HG03196 (cell line): Measurements from ENCODE around the gene MYH11.

Experiments
- ATAC-seq: cut with Tn5 transposase; IDR thresholded peaks from one replicate; pipeline ENCODE4 v1.9.1; 2021; ENCODE audit not compliant: unreplicated experiment

MYH11 gene

GRCh38 chr16:15856901-15857698 lies at the start of gene MYH11:
MYH11 (minus strand) TSS chr16:15857028; CDS start chr16:15838252, 18,776 bp downstream.
- ATAC-seq: no peak

GRCh38 chr16:15906439-15906838 lies 49.6 kb upstream of the MYH11 start:
- ATAC-seq: no peak

DNA sequence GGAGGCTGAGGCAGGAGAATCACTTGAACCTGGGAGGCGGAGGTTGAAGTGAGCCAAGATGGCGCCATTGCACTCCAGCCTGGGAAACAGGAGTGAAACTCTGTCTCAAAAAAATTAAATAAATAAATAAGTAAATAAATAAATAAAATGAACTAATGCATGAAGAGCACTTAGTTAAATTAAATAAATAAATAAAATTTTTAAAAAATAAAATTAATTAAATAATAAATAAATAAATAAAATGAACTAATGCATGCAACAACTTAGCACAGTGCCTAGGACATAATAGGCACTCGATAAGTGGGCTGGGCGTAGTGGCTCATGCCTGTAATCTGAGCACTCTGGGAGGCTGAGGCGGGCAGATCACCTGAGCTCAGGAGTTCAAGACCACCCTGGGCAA lies 47.1 kb upstream of the MYH11 start:
- ATAC-seq: no peak

DNA sequence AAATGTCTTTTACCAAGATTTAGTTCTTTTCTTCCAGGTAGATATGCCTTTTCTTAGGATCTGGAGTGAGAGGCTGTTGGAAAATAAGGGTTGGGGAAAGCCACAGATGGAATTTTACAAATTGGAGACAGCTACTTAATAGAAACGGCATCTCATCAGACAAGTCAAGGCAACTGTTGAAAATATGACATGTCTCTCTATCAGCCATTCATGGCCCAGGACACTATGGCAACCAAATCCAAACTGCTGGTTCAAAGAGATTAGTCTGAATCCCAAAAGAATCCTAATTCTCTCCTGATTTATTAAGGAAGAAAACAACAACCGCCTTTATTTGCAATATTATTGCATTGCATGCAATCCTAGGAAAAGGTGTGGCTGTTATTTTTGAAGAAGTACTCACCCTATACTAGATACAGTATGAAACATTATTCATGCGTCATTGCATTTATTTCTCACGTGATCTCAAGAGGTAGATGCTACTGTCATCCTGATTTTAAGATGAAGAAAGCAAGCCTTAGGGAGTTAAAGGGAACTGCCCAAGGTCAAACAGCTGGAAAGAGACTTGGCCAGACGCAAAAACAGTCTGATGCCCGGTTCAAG lies 44.2 kb upstream of the MYH11 start:
- ATAC-seq: no peak

- ATAC-seq: no peak
These were observed 43.5 kb upstream of the MYH11 start for GRCh38 chr16:15900357-15900756.

DNA sequence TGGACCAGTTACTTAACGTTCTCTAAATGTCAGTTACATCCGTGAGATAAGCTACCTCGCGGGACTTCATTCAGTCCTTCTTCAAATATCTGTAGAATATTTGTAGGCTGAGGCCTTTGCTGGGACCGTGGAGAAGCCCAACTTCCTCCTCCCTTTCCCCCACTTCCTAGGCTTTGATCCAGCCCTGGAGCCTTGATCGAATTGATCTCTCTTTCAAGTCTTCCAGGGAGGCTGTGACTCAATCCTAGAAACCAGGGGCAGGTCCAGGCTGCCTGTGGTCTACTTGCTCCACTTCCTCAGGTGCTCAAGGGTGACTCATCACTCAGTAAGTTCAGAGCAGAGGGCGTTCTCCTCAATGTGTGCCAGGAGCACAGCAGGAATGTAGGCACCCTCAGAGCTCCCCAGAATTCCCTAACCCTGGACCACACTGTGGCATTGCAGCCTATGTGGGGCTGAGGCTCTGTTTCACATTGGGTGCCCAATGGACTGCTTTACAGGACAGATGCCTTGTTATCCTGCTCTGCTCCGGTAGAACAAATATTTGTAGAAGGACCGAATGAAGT lies 42.8 kb upstream of the MYH11 start:
- ATAC-seq: peak; percentile 63

DNA sequence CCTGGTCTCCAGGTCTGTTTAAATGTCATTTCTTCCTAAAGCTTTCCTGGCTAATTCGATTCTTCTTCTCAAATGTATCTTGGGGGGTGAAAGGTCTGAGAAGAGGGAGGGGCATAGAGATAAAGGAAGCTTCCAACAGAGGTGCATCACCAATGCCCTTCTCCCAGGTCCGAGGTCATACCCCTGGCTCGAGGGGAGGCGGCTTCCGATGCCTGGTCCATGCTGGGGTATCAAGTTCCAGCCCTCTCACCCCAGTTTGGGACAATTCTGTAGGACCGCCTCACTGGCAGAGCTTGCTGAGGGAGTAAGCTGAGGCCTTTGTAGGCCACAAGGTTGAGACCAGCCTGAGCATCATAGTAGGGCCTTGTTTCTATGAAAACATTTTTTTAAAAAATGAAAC lies 41.8 kb upstream of the MYH11 start:
- ATAC-seq: no peak

GRCh38 chr16:15897834-15898254 lies 41.0 kb upstream of the MYH11 start:
- peak; percentile 62 for ATAC-seq

GRCh38 chr16:15897121-15897780 lies 40.4 kb upstream of the MYH11 start:
- no peak for ATAC-seq

GRCh38 chr16:15894571-15895374 lies 37.9 kb upstream of the MYH11 start:
- ATAC-seq: no peak

- no peak for ATAC-seq
These were observed 34.7 kb upstream of the MYH11 start for GRCh38 chr16:15891508-15891907.

DNA sequence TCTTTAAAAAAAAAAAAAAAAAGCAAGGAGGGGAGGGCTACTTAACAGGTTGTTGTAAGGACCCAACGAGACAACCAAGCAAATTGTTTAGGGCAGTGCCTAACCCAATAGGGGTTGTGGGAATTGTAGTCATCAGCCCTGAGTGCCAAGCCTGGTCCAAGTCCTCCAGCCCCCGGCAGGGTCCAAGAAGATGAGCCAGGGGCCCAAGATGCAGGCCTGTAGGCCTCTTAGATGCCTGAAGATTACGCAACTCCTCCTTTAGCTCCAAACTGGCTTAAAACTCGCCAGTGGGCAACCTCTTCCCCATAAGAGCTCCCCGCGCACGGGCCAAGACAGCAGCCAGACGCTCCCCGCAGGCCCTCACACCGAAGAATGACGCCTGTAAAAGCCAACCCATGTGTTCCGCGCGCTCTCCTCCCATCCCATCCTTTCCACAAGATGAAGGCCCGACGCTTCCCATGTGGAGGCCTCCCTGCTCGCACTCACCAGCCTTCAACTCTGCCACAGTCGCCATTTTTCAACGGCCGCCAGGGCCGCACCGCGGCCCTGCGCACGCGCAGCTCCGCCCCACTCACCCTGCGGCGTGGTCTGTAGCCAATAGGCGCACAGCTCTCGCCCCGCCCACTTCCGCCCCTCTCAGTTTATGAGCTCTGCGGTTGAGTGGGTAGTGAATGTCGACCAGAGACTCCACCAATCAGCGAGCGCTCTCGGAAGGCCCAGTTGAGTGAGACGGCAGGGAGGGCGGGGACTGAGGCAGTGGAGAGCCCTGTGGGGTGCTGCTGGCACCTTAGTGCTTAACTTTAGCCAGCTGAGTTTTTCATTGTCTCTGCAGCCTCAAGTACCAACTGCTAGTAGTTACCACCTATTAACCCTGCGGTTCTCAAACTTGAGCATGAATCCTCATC lies 31.5 kb upstream of the MYH11 start, which contains the start of gene CEP20:
Gene CEP20, minus strand, starts transcription at position 532 of the 905 bp plus-strand sequence. Its CDS starts 18 bp downstream, at position 514.
- ATAC-seq: peak; percentile 94

- ATAC-seq: no peak
These were observed 30.5 kb upstream of the MYH11 start for GRCh38 chr16:15887283-15887682.

GRCh38 chr16:15886078-15886477 lies 29.2 kb upstream of the MYH11 start:
- ATAC-seq: no peak

DNA sequence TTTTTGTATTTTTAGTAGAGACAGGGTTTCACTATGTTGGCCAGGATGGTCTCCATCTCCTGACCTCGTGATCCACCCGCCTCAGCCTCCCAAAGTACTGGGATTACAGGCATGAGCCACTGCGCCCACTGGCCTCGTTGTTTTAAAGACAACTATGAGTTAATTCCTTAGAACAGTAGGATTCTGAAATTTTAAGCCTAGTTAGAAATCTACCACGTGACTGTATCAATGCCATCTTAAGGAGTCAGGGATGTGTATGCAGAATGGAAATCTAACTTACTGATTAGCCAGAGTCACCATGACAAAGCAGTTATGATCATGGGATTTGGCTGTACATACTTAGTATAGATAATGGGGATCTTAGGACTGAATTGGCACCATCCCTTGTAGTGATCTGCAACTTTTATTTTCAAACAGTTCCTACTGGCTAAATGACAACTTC lies 28.8 kb upstream of the MYH11 start:
- ATAC-seq: no peak

- no peak for ATAC-seq
These were observed 25.7 kb upstream of the MYH11 start for GRCh38 chr16:15882563-15882962.

- no peak for ATAC-seq
These were observed 25.1 kb upstream of the MYH11 start for GRCh38 chr16:15881794-15882379.

DNA sequence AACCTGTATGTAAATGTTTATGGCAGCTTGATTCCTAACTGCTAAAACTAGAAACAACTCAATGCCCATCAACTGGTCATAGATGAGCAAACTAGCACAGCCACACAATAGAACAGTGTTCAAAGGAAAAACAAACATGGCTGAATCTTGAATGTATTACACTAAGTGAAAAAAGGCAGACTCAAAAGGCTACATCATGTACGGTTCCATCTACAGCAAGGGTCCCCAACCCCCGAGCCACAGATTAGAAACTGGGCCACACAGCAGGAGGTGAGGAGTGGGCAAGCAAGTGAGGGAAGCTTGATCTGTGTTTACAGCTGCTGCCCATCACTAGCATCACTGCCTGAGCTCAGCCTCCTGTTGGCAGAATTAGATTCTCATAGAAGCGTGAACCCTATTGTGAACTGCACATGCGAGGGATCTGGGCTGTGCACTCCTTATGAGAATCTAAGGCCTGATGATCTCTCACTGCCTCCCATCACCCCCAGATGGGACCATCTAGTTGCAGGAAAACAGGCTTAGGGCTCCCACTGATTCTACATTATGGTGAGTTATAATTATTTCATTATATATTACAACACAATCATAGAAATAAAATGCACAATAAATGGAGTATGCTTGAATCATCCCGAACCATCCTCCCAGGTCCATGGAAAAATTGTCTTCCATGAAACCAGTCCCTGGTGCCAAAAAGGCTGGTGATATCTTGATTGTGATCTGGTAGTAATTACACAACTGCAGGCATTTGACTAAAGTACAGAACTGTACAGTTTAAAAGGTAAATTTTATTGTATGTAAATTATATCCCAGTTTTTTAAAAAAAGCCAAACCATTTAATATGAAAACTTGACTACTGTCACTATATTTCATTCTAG lies 23.8 kb upstream of the MYH11 start:
- ATAC-seq: no peak
